HL-60 (cell line): ENCODE results near the gene ZCWPW1.

ENCODE experiments used
- CTCF ChIP-seq: IDR thresholded peaks from one replicate; pipeline ENCODE4 v1.5.1; 2011; ENCODE audit warnings: low read length, control low read depth, inconsistent platforms; ENCODE audit not compliant: insufficient read depth
- POLR2AphosphoS5 ChIP-seq: IDR thresholded peaks from 2 replicates; pipeline ENCODE4 v1.6.1; 2012; ENCODE audit warnings: low read depth

GRCh38 chr7:100432621-100433275 is 4.2 kb upstream of the ZCWPW1 start:
- TF ChIP-seq CTCF (no peak), POLR2AphosphoS5 (0 out of 2 replicates have a peak, but pooled peaks have one; percentile 46)
